Stomach (tissue), 9 donors: ENCODE measurements around the gene SULT6B1. TPM values are rescaled to one million over a fixed set of nuclear protein-coding genes. Genes with fewer than 3 reads are reported as not detected.

Experiments used
- DNase-seq, 2 donors: peaks; one replicate each; pipeline versions ENCODE4 v3.0.0 to v3.0.0-alpha.2; 2013 to 2019
- H3K27ac ChIP-seq, 5 donors: fragments of 200-600 bp in 4 of 5; sonication (generic) in 4 of 5; one replicate each; pipeline ENCODE4 v1.5.1; 2013 to 2019; ENCODE audit warnings: mild to moderate bottlenecking in 1 of 5, moderate library complexity in 1 of 5
- H3K27me3 ChIP-seq, 3 donors: fragments of 200-600 bp; sonication (generic); one replicate each; pipeline ENCODE4 v1.5.1; 2017 to 2019; ENCODE audit warnings: mixed run types in 1 of 3
- H3K36me3 ChIP-seq, 4 donors: fragments of 200-600 bp; sonication (generic); 1 replicate in 3 of 4; 2 replicates in 1 of 4; pipeline ENCODE4 v1.5.1; 2016 to 2019
- H3K4me1 ChIP-seq, 4 donors: fragments of 200-600 bp; sonication (generic); one replicate each; pipeline ENCODE4 v1.5.1; 2016 to 2019
- H3K4me3 ChIP-seq, 4 donors: fragments of 200-600 bp; sonication (generic) in 3 of 4; one replicate each; pipeline ENCODE4 v1.5.1; 2016 to 2019; ENCODE audit warnings: mild to moderate bottlenecking in 1 of 4
- H3K9me3 ChIP-seq, 4 donors: fragments of 200-600 bp; sonication (generic); one replicate each; pipeline ENCODE4 v1.5.1; 2016 to 2019
- EP300 ChIP-seq: sonication (generic); formaldehyde crosslinking; IDR thresholded peaks from one replicate; pipeline ENCODE4 v1.6.1; 2017; ENCODE audit warnings: antibody characterized with exemption
- POLR2A ChIP-seq, 4 donors: fragments of 450-650 bp; IDR thresholded peaks; one replicate each; pipeline ENCODE4 v1.6.1; 2016; ENCODE audit warnings: antibody characterized with exemption in 4 of 4, control low read depth in 2 of 4, mild to moderate bottlenecking in 1 of 4, moderate library complexity in 1 of 4
- POLR2AphosphoS5 ChIP-seq, 3 donors: sonication (generic); formaldehyde crosslinking; IDR thresholded peaks; one replicate each; pipeline ENCODE4 v1.6.1; 2016; ENCODE audit warnings: antibody characterized with exemption in 3 of 3
- WGBS, 5 donors: extraction: QIAGEN DNeasy Blood & Tissue Kit in 3 of 5; methylation state at CpG; one replicate each; pipeline versions ENCODE4 v1.1.5 to v1.1.7; 2013 to 2018; 5-methylcytosine and 5-hydroxymethylcytosine counted together
- intact Hi-C: fragments of 100-400 bp; cut with DNase I; formaldehyde crosslinking; loops from one replicate; pipeline ENCODE4 v1.15.1; 2023; ENCODE audit warnings: low total_unique reads
- polyA plus RNA-seq, 3 donors: library from polyadenylated mRNA; stranded (reverse); fragments of 200-250 nt; gene quantifications; one replicate each; pipeline ENCODE4 v1.2.3, GENCODE V29; 2013
- total RNA-seq, 5 donors: library from RNA; depleted of rRNA; stranded (reverse); fragments of >200 nt; gene quantifications; one replicate each; pipeline versions ENCODE4 v1.1.0 to v1.2.3, GENCODE V29; 2014 to 2016
- TF ChIP-seq, protein P1 (sequence below), 7 experiments: fragments of 450-650 bp in 4 of 7; fragments of 200-600 bp in 3 of 7; sonication (generic) in 3 of 7; IDR thresholded peaks; one replicate each; pipeline ENCODE4 v1.5.1; 2016 to 2019; ENCODE audit warnings: antibody characterized with exemption in 7 of 7, control low read depth in 2 of 7, mild to moderate bottlenecking in 1 of 7
- donor health status: healthy with polysubstance abuse.
- donor health status: Bipolar disorder and iron deficiency.
- donor health status: healthy.

The SULT6B1 gene
- total and polyA plus RNA-seq, 8 donors, result not detected

DNA sequence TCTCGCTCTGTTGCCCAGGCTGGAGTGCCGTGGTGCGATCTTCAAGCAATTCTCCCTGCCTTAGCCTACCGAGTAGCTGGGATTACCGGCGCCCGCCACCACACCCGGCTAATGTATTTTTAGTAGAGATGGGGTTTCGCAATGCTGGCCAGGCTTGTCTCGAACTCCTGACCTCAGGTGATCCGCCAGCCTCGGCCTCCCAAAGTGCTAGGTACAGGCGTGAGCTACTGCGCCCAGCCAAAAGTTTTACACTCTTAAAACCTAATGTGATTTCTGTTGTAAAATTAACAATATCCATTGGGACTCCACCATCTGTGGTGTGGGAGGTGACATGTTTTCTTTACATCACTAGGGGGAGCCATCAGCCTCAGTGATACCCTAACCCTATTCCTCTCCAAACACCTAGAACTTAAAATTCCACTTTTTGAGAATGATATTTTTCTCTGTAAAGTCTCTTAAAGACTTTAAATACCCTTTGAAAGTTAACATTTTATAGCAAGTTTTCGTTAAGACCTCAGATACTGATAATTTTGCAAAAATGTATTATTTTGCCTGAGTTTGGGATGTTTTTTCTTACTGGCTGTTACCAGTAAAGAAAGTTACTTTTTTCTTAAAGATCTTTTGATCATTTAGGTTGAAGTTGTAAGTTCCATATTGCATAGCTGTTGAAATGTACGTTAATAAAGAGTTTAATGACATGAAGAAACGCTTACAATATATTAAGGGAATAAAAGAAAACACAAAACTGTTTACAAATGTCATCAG lies 20.1 kb downstream of the SULT6B1 start:
- H3K36me3 ChIP-seq, result no peaks in the 10 kb centered on the region
- intact Hi-C loops, result no loop called here
- peaks cover 0 to 18% (median 5%) of the 10 kb centered on the region in 4 donors for H3K9me3 ChIP-seq
- 53 to 59% (median 55%) methylated on average over 17 of the region's 17 CpGs for WGBS, 5 donors
- H3K4me1 ChIP-seq, result peaks cover 0 to 9% (median 0%) of the 10 kb centered on the region in 4 donors
- H3K27ac ChIP-seq, result peak overlapping the region in 3 of 5 donors; percentile 39 to 65 (median 49)
- TF ChIP-seq EP300, result no peak
- TF ChIP-seq, protein P1, sequence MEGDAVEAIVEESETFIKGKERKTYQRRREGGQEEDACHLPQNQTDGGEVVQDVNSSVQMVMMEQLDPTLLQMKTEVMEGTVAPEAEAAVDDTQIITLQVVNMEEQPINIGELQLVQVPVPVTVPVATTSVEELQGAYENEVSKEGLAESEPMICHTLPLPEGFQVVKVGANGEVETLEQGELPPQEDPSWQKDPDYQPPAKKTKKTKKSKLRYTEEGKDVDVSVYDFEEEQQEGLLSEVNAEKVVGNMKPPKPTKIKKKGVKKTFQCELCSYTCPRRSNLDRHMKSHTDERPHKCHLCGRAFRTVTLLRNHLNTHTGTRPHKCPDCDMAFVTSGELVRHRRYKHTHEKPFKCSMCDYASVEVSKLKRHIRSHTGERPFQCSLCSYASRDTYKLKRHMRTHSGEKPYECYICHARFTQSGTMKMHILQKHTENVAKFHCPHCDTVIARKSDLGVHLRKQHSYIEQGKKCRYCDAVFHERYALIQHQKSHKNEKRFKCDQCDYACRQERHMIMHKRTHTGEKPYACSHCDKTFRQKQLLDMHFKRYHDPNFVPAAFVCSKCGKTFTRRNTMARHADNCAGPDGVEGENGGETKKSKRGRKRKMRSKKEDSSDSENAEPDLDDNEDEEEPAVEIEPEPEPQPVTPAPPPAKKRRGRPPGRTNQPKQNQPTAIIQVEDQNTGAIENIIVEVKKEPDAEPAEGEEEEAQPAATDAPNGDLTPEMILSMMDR (IDR thresholded peaks at IDR 0.05), result peak in 4 of 7 experiments; percentile 41 to 47 (median 46)
- H3K4me3 ChIP-seq, result no peak overlapping the region
- no peaks in the 10 kb centered on the region for H3K27me3 ChIP-seq
- DNase-seq, result peak in 1 of 2 donors; percentile 59

DNA sequence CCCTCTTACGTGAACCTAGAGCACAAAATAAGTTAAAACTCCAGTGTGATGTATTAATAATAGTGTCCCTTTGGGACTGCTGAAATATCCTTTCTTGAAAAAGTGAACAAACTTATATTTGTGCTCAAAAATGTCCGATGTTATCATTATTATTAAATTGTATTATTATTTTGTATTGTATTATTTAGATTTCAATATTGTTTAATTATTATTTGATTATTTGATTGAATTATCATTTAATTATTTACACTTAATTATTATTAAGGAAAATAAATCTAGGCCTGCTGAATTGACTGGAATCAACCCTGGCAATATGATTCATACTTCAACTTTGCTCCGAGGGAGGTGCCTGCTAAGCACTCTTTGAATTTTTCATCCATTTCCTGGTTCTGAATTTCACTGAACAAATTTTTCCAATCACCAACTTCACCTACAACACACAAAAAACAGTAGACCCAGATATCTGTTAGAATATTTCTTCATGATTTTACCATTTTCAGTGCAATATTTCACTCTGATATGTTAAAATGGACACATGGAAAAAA lies 20.8 kb downstream of the SULT6B1 start:
- intact Hi-C loops, result no loop called here
- Histone ChIP-seq H3K36me3 (no peaks in the 10 kb centered on the region), H3K27me3 (no peaks in the 10 kb centered on the region), H3K9me3 (peaks cover 0 to 19% (median 5%) of the 10 kb centered on the region in 4 donors), H3K4me3 (no peak overlapping the region), H3K4me1 (peaks cover 0 to 9% (median 0%) of the 10 kb centered on the region in 4 donors), H3K27ac (peak overlapping the region in 3 of 5 donors; percentile 39 to 65 (median 49))
- no peak for TF ChIP-seq EP300
- WGBS, 5 donors, result 74 to 80% (median 76%) methylated on average over 3 of the region's 3 CpGs
- peak in 1 of 2 donors; percentile 62 for DNase-seq

DNA sequence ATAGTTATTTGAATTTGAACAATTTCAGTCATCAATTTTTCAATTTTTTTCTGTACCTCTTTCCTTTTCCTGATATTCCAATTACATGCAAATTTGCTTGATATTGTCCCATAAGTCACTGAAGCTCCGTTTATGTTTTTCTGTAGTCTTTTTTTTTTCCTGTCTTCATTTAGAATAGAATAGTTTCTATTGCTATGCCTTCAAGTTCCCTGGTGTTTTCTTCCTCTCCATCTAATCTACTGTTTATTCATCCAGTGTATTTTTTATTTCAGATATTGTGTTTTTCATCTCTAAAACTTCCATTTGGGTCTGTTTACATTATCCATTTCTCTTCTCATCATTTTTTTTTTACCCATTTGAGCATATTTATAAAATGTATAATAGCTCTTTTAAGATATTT lies 23.7 kb downstream of the SULT6B1 start:
- no peak overlapping the region for H3K27ac ChIP-seq
- H3K27me3 ChIP-seq, result no peaks in the 10 kb centered on the region
- H3K9me3 ChIP-seq, result peaks cover 0 to 19% (median 5%) of the 10 kb centered on the region in 4 donors
- no peak for TF ChIP-seq POLR2AphosphoS5 (IDR thresholded peaks at IDR 0.05)
- no peak for TF ChIP-seq POLR2A (IDR thresholded peaks at IDR 0.05)
- no peak for TF ChIP-seq EP300
- TF ChIP-seq, protein P1 (IDR thresholded peaks at IDR 0.05), result no peak
- no peak for DNase-seq
- no peaks in the 10 kb centered on the region for H3K36me3 ChIP-seq
- intact Hi-C loops, result no loop called here
- WGBS, 5 donors, result 91 to 97% (median 94%) methylated on average over 1 of the region's 1 CpG
- H3K4me3 ChIP-seq, result no peak overlapping the region
- peaks cover 0 to 9% (median 0%) of the 10 kb centered on the region in 4 donors for H3K4me1 ChIP-seq

DNA sequence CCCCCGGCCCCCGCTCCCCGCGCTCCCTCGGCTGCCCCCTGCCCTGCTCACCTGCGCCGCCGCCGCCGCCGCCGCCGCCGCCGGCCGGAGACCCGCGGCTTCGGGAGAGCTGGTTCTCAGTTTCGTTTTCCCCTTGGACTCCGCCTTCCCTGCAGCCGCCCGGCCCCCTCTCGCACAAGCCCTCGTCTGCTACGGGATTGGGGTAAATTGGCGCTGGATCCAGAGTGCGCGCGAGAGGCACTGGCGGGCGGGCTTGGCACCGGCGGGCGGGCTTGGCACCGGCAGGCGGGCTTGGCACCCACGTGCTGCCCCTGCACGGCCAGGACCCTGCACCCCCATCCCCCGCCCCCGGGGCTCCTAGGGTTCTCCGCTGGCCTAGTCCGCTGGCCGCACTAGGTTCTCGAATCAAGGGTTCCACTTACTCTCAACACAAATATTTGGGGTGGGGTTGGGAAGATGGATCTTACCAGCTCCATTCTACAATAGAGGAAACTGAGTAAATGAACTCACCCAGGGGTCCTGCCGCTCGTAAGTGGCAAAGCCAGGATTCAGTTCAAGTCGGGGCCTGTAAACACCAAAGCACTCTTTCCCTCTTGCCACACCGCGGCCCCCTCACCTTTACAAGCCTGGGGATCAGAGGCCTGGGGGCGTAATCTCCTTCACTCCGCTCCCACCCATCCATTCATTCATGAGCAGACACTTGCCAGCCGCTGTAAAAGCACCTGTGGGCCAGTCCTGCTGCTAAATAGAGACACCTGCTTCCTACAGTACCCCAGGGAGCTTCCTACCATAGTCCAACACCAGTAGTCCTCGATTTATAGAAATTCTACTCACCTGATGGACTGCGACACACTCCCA lies 31.4 kb downstream of the SULT6B1 start, which contains the start of gene EIF2AK2:
TSS of gene EIF2AK2 (minus strand) at position 124 of the 858 bp plus-strand sequence. CDS start 9,174 bp downstream, outside the sequence.
- H3K9me3 ChIP-seq, result no peaks in the 10 kb centered on the region
- intact Hi-C loops, result no loop called here
- WGBS, 5 donors, result 6 to 14% (median 10%) methylated on average over 33 to 55 of the region's 55 CpGs
- peak within 1 kb of the TSS; percentile 76 to 97 (median 90) for H3K4me3 ChIP-seq
- H3K36me3 ChIP-seq, result peaks cover 0 to 5% (median 0%) of the 10 kb centered on the region in 4 donors
- no peaks in the 10 kb centered on the region for H3K27me3 ChIP-seq
- peaks cover 10 to 36% (median 25%) of the 10 kb centered on the region in 4 donors for H3K4me1 ChIP-seq
- peak; percentile 84 to 96 for DNase-seq
- TF ChIP-seq, protein P1 (IDR thresholded peaks at IDR 0.05), result no peak
- TF ChIP-seq POLR2AphosphoS5 (IDR thresholded peaks at IDR 0.05), result peak in 2 of 3 donors; percentile 65 to 75
- H3K27ac ChIP-seq, result peak within 1 kb of the TSS; percentile 80 to 94 (median 91)
